ENCODE results near the gene EFCAB8. TPM values are rescaled to one million over a fixed set of nuclear protein-coding genes. Genes with fewer than 3 reads are reported as not detected.
"Not testable (repeated sequence)": the region's sequence is repeated elsewhere in the genome, so short reads cannot be mapped to it uniquely, and the experiment has no call there.

The EFCAB8 gene
- total and polyA plus RNA-seq, 2 experiments from 2014 or later = 0.53 TPM; not detected in 1

GRCh38 chr20:32902456-32903420 is 44.0 kb downstream of the EFCAB8 start:
- H3K27ac ChIP-seq = no peak overlapping the region
- no peak overlapping the region for H3K4me2 ChIP-seq
- H3K36me3 ChIP-seq (replicated peaks; ENCODE audit: insufficient read depth, low read depth) = no peaks in the 10 kb centered on the region
- WGBS (ENCODE audit: low lambda C conversion rate, missing lambda C conversion rate) = 67% methylated on average over 24 of the region's 25 CpGs
- H3K27me3 ChIP-seq = no peaks in the 10 kb centered on the region
- TF ChIP-seq EZH2phosphoT487 (IDR thresholded peaks at IDR 0.05; ENCODE audit: low read depth, severe bottlenecking, unreplicated experiment) = no peak
- TF ChIP-seq, protein P1, sequence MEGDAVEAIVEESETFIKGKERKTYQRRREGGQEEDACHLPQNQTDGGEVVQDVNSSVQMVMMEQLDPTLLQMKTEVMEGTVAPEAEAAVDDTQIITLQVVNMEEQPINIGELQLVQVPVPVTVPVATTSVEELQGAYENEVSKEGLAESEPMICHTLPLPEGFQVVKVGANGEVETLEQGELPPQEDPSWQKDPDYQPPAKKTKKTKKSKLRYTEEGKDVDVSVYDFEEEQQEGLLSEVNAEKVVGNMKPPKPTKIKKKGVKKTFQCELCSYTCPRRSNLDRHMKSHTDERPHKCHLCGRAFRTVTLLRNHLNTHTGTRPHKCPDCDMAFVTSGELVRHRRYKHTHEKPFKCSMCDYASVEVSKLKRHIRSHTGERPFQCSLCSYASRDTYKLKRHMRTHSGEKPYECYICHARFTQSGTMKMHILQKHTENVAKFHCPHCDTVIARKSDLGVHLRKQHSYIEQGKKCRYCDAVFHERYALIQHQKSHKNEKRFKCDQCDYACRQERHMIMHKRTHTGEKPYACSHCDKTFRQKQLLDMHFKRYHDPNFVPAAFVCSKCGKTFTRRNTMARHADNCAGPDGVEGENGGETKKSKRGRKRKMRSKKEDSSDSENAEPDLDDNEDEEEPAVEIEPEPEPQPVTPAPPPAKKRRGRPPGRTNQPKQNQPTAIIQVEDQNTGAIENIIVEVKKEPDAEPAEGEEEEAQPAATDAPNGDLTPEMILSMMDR (IDR thresholded peaks at IDR 0.05; ENCODE audit: poor library complexity) = peak; percentile 98
- no peaks in the 10 kb centered on the region for H3K4me1 ChIP-seq (ENCODE audit: insufficient read depth)
- no peaks in the 10 kb centered on the region for H3K9me2 ChIP-seq (replicated peaks; ENCODE audit: insufficient read depth)
- H4K20me1 ChIP-seq (ENCODE audit: insufficient read depth, poor library complexity, severe bottlenecking) = no peaks in the 10 kb centered on the region
- no peak overlapping the region for H3K4me3 ChIP-seq
- no peaks in the 10 kb centered on the region for H3K79me2 ChIP-seq
- DNase-seq (ENCODE audit: low spot score) = peak; percentile 76
- H2AFZ ChIP-seq = no peak overlapping the region
- no peaks in the 10 kb centered on the region for H3K9me3 ChIP-seq (ENCODE audit: low read depth)

DNA sequence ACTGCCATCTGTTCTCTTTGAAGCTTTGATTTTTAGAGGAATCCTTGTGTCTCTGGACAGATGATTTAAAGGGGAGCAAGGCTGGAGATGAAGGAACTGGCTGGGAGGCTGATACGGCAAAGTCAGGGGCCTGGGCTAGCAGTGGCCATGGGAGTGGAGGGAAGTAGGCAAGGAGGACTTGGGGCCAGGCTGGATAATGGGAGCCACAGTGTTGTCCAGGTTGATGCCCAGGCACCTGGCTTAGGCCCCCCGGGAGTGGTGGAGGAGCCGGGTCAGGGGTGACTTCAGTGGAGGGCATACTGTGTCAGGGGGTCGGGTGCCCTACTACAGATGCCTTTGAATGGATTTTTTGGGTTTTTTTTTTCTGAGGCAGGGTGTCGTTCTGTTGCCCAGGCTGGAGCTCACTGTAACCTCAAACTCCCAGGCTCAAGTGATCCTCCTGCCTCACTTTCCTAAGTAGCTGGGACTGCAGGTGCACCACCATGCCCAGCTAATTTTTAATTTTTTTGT is 45.0 kb downstream of the EFCAB8 start:
- H3K9me2 ChIP-seq (replicated peaks; ENCODE audit: insufficient read depth) = no peaks in the 10 kb centered on the region
- no peaks in the 10 kb centered on the region for H3K79me2 ChIP-seq
- H3K27ac ChIP-seq = no peak overlapping the region
- H3K4me3 ChIP-seq = no peak overlapping the region
- DNase-seq (ENCODE audit: low spot score) = no peak
- TF ChIP-seq, protein P1 (IDR thresholded peaks at IDR 0.05; ENCODE audit: poor library complexity) = no peak
- TF ChIP-seq EZH2 (IDR thresholded peaks at IDR 0.05; ENCODE audit: borderline replicate concordance) (no peak), EZH2phosphoT487 (IDR thresholded peaks at IDR 0.05; ENCODE audit: low read depth, severe bottlenecking, unreplicated experiment) (no peak)
- H3K9me3 ChIP-seq (ENCODE audit: low read depth) = no peaks in the 10 kb centered on the region
- H3K4me2 ChIP-seq = no peak overlapping the region
- H4K20me1 ChIP-seq (ENCODE audit: insufficient read depth, poor library complexity, severe bottlenecking) = no peaks in the 10 kb centered on the region
- H2AFZ ChIP-seq = no peak overlapping the region
- WGBS (ENCODE audit: low lambda C conversion rate, missing lambda C conversion rate) = 97% methylated on average over 5 of the region's 5 CpGs
- no peaks in the 10 kb centered on the region for H3K27me3 ChIP-seq
- no peaks in the 10 kb centered on the region for H3K36me3 ChIP-seq (replicated peaks; ENCODE audit: insufficient read depth, low read depth)
- no peaks in the 10 kb centered on the region for H3K4me1 ChIP-seq (ENCODE audit: insufficient read depth)

GRCh38 chr20:32904678-32905077 is 46.0 kb downstream of the EFCAB8 start:
- H3K4me2 ChIP-seq; H3K79me2 ChIP-seq; H2AFZ ChIP-seq; H3K4me3 ChIP-seq; H3K27ac ChIP-seq; H3K9me2 ChIP-seq (replicated peaks; ENCODE audit: insufficient read depth); H3K27me3 ChIP-seq; DNase-seq (ENCODE audit: low spot score); H3K9me3 ChIP-seq (ENCODE audit: low read depth); H4K20me1 ChIP-seq (ENCODE audit: insufficient read depth, poor library complexity, severe bottlenecking); H3K4me1 ChIP-seq (ENCODE audit: insufficient read depth); H3K36me3 ChIP-seq (replicated peaks; ENCODE audit: insufficient read depth, low read depth): not testable (repeated sequence)
- 91% methylated on average over 7 of the region's 7 CpGs for WGBS (ENCODE audit: low lambda C conversion rate, missing lambda C conversion rate)

- TF ChIP-seq, protein P1 (IDR thresholded peaks at IDR 0.05; ENCODE audit: poor library complexity) = no peak
- TF ChIP-seq EZH2 (IDR thresholded peaks at IDR 0.05; ENCODE audit: borderline replicate concordance) (no peak), EZH2phosphoT487 (IDR thresholded peaks at IDR 0.05; ENCODE audit: low read depth, severe bottlenecking, unreplicated experiment) (no peak)
- H3K27me3 ChIP-seq = no peaks in the 10 kb centered on the region
- H3K4me1 ChIP-seq (ENCODE audit: insufficient read depth) = no peaks in the 10 kb centered on the region
- no peaks in the 10 kb centered on the region for H3K36me3 ChIP-seq (replicated peaks; ENCODE audit: insufficient read depth, low read depth)
- no peak for DNase-seq (ENCODE audit: low spot score)
- H3K9me3 ChIP-seq (ENCODE audit: low read depth) = no peaks in the 10 kb centered on the region
- 37% methylated on average over 4 of the region's 4 CpGs for WGBS (ENCODE audit: low lambda C conversion rate, missing lambda C conversion rate)
- no peak overlapping the region for H3K4me3 ChIP-seq
- H3K9me2 ChIP-seq (replicated peaks; ENCODE audit: insufficient read depth) = no peaks in the 10 kb centered on the region
- no peak overlapping the region for H3K27ac ChIP-seq
- H4K20me1 ChIP-seq (ENCODE audit: insufficient read depth, poor library complexity, severe bottlenecking) = no peaks in the 10 kb centered on the region
- no peaks in the 10 kb centered on the region for H3K79me2 ChIP-seq
- no peak overlapping the region for H3K4me2 ChIP-seq
- no peak overlapping the region for H2AFZ ChIP-seq
These were observed 47.5 kb downstream of the EFCAB8 start for GRCh38 chr20:32906200-32906599.
